Measurements from ENCODE around the gene NCF4. TPM values are rescaled to one million over a fixed set of nuclear protein-coding genes. Genes with fewer than 3 reads are reported as not detected.

NCF4 gene
- total RNA-seq, 1 experiment from 2014 or later, result not detected

DNA sequence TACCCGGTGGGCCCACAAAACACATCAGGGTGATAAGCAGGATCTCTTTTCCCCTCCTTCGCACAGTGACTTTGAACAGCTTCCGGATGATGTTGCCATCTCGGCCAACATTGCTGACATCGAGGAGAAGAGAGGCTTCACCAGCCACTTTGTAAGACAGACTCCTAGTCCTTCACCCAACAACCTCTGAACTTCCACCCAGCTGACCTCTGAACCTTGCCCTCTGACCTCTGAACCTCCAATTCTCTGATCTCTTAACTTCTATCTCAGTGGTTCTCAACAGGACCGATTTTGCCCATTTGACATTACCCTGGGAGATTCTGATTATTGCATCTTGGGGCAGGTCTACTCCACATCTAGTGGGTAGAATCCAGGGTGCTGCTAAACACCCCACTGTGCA lies 3.2 kb downstream of the NCF4 start:
- Histone ChIP-seq H3K79me2 (ENCODE audit: insufficient read depth, low read length) (no peaks in the 10 kb centered on the region), H3K9ac (ENCODE audit: extremely low read depth, insufficient read length, low read length) (no peak overlapping the region), H3K9me3 (ENCODE audit: control insufficient read depth, low read depth, low read length) (no peaks in the 10 kb centered on the region), H3K27ac (ENCODE audit: insufficient read length, low read depth, low read length) (no peak overlapping the region), H3K4me2 (ENCODE audit: insufficient read depth, insufficient read length, low read length) (no peak overlapping the region), H3K27me3 (ENCODE audit: insufficient read depth, low read length) (no peaks in the 10 kb centered on the region; the same call in 1 of the 2 replicates), H3K14ac (ENCODE audit: insufficient read depth, low read length) (no peak overlapping the region), H4K8ac (replicated peaks; ENCODE audit: insufficient read length, low read depth, low read length) (no peak overlapping the region), H2BK15ac (ENCODE audit: low read depth, low read length) (no peak overlapping the region), H4K91ac (ENCODE audit: insufficient read length, low read depth, low read length) (no peak overlapping the region), H2BK120ac (ENCODE audit: low read depth, low read length, poor library complexity, severe bottlenecking) (no peak overlapping the region), H3K23ac (ENCODE audit: insufficient read length, low read depth, low read length) (no peak overlapping the region), H3K4ac (ENCODE audit: low read depth, low read length) (no peak overlapping the region), H3K18ac (ENCODE audit: insufficient read length, low read depth, low read length) (no peak overlapping the region), H3K4me1 (ENCODE audit: insufficient read depth, low read length) (no peaks in the 10 kb centered on the region), H3K56ac (ENCODE audit: insufficient read length, low read depth, low read length) (no peak overlapping the region), H4K20me1 (ENCODE audit: control insufficient read depth, insufficient read depth, insufficient read length) (no peaks in the 10 kb centered on the region), H3K23me2 (ENCODE audit: insufficient read length, low read depth, low read length, poor library complexity, severe bottlenecking) (no peaks in the 10 kb centered on the region), H4K5ac (ENCODE audit: insufficient read length, low read depth, low read length) (no peak overlapping the region), H2AK5ac (ENCODE audit: insufficient read length, low read length) (no peak overlapping the region), H2BK12ac (ENCODE audit: insufficient read length, low read depth, low read length) (no peak overlapping the region), H3T11ph (ENCODE audit: low read length) (no peak overlapping the region), H3K79me1 (ENCODE audit: insufficient read depth, low read depth, low read length, poor library complexity, severe bottlenecking) (no peaks in the 10 kb centered on the region), H2BK5ac (ENCODE audit: insufficient read length, low read length) (no peak overlapping the region), H2AFZ (ENCODE audit: low read length) (no peak overlapping the region), H2BK20ac (ENCODE audit: low read depth, low read length, poor library complexity, severe bottlenecking) (no peak overlapping the region)
- no peak for DNase-seq
- Mint-ChIP-seq H3K4me1 (peaks cover 3 to 8% of the 10 kb centered on the region in 2 experiments; a peak in 3 of 4 replicates), H3K4me3 (no peak overlapping the region), H3K27ac (no peak overlapping the region), H3K9me3 (no peaks in the 10 kb centered on the region), H3K27me3 (ENCODE audit: low read depth) (peaks cover 38% of the 10 kb centered on the region), H3K36me3 (ENCODE audit: insufficient read depth in 1 of 3, low read depth in 3 of 3) (no peaks in the 10 kb centered on the region)
- WGBS (ENCODE audit: extremely low coverage, insufficient read length, low lambda C conversion rate), result no CpG with 5 or more reads among the region's 6 CpGs
- no peak for TF ChIP-seq CTCF (conservative IDR thresholded peaks at IDR 0.05)
